Chondrocyte (in vitro differentiated cells): ENCODE results near the gene SLC9A4. TPM values are rescaled to one million over a fixed set of nuclear protein-coding genes. Genes with fewer than 3 reads are reported as not detected.

Experiments used
- DNase-seq: peaks from one replicate; pipeline ENCODE4 v3.0.0; 2021; ENCODE audit warnings: mixed read lengths, low spot score
- H3K27ac Mint-ChIP-seq: one replicate; pipeline ENCODE4 v1.8.0; 2021; ENCODE audit warnings: mild to moderate bottlenecking, moderate library complexity, mixed read lengths; ENCODE audit not compliant: unreplicated experiment
- H3K27me3 Mint-ChIP-seq: 2 replicates; pipeline ENCODE4 v1.8.0; 2021; ENCODE audit warnings: low read depth, mixed read lengths
- H3K36me3 Mint-ChIP-seq: 2 replicates; pipeline ENCODE4 v1.8.0; 2021; ENCODE audit warnings: low read depth, mixed read lengths
- H3K4me1 Mint-ChIP-seq: 2 replicates; pipeline ENCODE4 v1.8.0; 2021; ENCODE audit warnings: low read depth, mild to moderate bottlenecking, mixed read lengths
- H3K4me3 Mint-ChIP-seq: one replicate; pipeline ENCODE4 v1.8.0; 2021; ENCODE audit warnings: mild to moderate bottlenecking, moderate library complexity, mixed read lengths; ENCODE audit not compliant: unreplicated experiment
- H3K9me3 Mint-ChIP-seq: 2 replicates; pipeline ENCODE4 v1.8.0; 2021; ENCODE audit warnings: low read depth, mixed read lengths
- CTCF ChIP-seq: fragments of 200-600 bp; sonication (generic); IDR thresholded peaks from 2 replicates; pipeline ENCODE4 v1.5.0; 2021; ENCODE audit warnings: antibody characterized with exemption, mild to moderate bottlenecking, moderate library complexity
- total RNA-seq: library from RNA; stranded (reverse); gene quantifications from 3 replicates; pipeline ENCODE4 v1.2.1, GENCODE V29; 2021

Gene SLC9A4
- total RNA-seq, 1 donor from 2014 or later = not detected

- Mint-ChIP-seq H3K27ac (no peak overlapping the region), H3K4me1 (no peaks in the 10 kb centered on the region), H3K4me3 (no peak overlapping the region), H3K27me3 (peaks cover 15% of the 10 kb centered on the region), H3K9me3 (peaks cover 8% of the 10 kb centered on the region), H3K36me3 (no peaks in the 10 kb centered on the region)
- no peak for DNase-seq
- no peak for TF ChIP-seq CTCF
Measured at GRCh38 chr2:102499558-102499957, 26.5 kb downstream of the SLC9A4 start.

GRCh38 chr2:102502576-102502975 lies 29.6 kb downstream of the SLC9A4 start:
- Mint-ChIP-seq H3K27ac (no peak overlapping the region), H3K36me3 (no peaks in the 10 kb centered on the region), H3K4me3 (no peak overlapping the region), H3K27me3 (peaks cover 13% of the 10 kb centered on the region), H3K9me3 (no peaks in the 10 kb centered on the region), H3K4me1 (no peaks in the 10 kb centered on the region)
- TF ChIP-seq CTCF = no peak
- DNase-seq = peak; percentile 58

GRCh38 chr2:102504833-102505232 lies 31.8 kb downstream of the SLC9A4 start:
- H3K27me3 Mint-ChIP-seq = peaks cover 8% of the 10 kb centered on the region
- DNase-seq = no peak
- no peaks in the 10 kb centered on the region for H3K36me3 Mint-ChIP-seq
- no peak for TF ChIP-seq CTCF
- H3K27ac Mint-ChIP-seq = no peak overlapping the region
- H3K4me1 Mint-ChIP-seq = no peaks in the 10 kb centered on the region
- no peak overlapping the region for H3K4me3 Mint-ChIP-seq
- peaks cover 10% of the 10 kb centered on the region for H3K9me3 Mint-ChIP-seq

- TF ChIP-seq CTCF = no peak
- peaks cover 8% of the 10 kb centered on the region for H3K27me3 Mint-ChIP-seq
Measured at GRCh38 chr2:102505290-102505689, 32.3 kb downstream of the SLC9A4 start.

GRCh38 chr2:102506743-102507142 lies 33.7 kb downstream of the SLC9A4 start:
- H3K27ac Mint-ChIP-seq = no peak overlapping the region
- H3K9me3 Mint-ChIP-seq = peaks cover 10% of the 10 kb centered on the region
- H3K36me3 Mint-ChIP-seq = no peaks in the 10 kb centered on the region
- TF ChIP-seq CTCF = no peak
- H3K27me3 Mint-ChIP-seq = peaks cover 8% of the 10 kb centered on the region
- DNase-seq = no peak
- H3K4me3 Mint-ChIP-seq = no peak overlapping the region
- no peaks in the 10 kb centered on the region for H3K4me1 Mint-ChIP-seq

More at GRCh38 chr2:102505290-102505689, 32.3 kb downstream of the SLC9A4 start:
- no peak overlapping the region for H3K4me3 Mint-ChIP-seq
- no peak for DNase-seq
- peaks cover 10% of the 10 kb centered on the region for H3K9me3 Mint-ChIP-seq
- no peaks in the 10 kb centered on the region for H3K36me3 Mint-ChIP-seq
- no peaks in the 10 kb centered on the region for H3K4me1 Mint-ChIP-seq
- no peak overlapping the region for H3K27ac Mint-ChIP-seq
